GM12864 (cell line): ENCODE measurements around the gene ATP5MG.

ENCODE experiments used
- DNase-seq: peaks from one replicate; pipeline ENCODE4 v3.0.0-alpha.2; 2011; ENCODE audit warnings: low read depth
- H3K4me3 ChIP-seq: 2 replicates; pipeline ENCODE4 v1.5.1; 2011; ENCODE audit warnings: mild to moderate bottlenecking, low read depth, low read length, control low read depth
- TF ChIP-seq, protein P1 (sequence below): IDR thresholded peaks from 2 replicates; pipeline ENCODE4 v1.5.1; 2011; ENCODE audit warnings: low read depth, mild to moderate bottlenecking, moderate library complexity, low read length, control low read depth, inconsistent platforms; ENCODE audit errors: missing control alignments

The ATP5MG gene, protein sequence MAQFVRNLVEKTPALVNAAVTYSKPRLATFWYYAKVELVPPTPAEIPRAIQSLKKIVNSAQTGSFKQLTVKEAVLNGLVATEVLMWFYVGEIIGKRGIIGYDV

DNA sequence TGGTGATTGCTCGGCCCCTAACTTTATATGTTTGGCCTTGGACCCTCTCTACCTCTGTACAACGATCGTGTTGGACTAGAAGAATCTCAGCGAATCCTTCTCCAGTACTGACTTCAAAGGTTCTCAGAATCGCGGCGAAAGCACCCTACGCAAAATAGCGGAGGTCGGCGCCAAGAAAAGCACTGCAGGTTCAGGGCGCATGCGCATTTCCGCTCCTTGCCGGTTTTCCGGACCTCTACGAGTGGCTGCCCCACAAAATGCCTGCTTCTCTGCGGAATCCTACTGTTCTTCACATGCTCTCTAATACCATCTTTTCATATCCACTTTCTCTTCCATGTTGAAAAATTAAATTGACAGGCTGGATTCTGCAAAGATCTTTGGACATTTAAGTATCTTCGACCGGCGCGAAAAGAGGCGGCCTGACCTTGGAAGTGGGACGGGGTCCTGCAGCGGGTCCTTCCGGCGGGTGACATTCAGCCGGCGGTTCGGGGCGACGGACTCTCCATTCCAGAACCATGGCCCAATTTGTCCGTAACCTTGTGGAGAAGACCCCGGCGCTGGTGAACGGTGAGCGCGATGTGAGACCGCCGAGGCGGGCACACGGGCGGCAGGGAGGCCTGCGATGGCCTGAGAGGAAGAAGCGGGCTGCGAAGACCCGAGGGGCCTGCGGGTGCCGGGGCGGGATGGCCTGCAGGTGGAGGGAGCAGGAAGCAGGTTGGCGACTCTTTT lies at the start of gene ATP5MG:
Gene ATP5MG (plus strand): TSS at position 456 of the 729 bp plus-strand sequence. CDS start 60 bp downstream, at position 516.
- DNase-seq, result peak; percentile 83
- H3K4me3 ChIP-seq, result peak within 1 kb of the TSS; percentile 96
- TF ChIP-seq, protein P1, sequence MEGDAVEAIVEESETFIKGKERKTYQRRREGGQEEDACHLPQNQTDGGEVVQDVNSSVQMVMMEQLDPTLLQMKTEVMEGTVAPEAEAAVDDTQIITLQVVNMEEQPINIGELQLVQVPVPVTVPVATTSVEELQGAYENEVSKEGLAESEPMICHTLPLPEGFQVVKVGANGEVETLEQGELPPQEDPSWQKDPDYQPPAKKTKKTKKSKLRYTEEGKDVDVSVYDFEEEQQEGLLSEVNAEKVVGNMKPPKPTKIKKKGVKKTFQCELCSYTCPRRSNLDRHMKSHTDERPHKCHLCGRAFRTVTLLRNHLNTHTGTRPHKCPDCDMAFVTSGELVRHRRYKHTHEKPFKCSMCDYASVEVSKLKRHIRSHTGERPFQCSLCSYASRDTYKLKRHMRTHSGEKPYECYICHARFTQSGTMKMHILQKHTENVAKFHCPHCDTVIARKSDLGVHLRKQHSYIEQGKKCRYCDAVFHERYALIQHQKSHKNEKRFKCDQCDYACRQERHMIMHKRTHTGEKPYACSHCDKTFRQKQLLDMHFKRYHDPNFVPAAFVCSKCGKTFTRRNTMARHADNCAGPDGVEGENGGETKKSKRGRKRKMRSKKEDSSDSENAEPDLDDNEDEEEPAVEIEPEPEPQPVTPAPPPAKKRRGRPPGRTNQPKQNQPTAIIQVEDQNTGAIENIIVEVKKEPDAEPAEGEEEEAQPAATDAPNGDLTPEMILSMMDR, result peak; percentile 9

DNA sequence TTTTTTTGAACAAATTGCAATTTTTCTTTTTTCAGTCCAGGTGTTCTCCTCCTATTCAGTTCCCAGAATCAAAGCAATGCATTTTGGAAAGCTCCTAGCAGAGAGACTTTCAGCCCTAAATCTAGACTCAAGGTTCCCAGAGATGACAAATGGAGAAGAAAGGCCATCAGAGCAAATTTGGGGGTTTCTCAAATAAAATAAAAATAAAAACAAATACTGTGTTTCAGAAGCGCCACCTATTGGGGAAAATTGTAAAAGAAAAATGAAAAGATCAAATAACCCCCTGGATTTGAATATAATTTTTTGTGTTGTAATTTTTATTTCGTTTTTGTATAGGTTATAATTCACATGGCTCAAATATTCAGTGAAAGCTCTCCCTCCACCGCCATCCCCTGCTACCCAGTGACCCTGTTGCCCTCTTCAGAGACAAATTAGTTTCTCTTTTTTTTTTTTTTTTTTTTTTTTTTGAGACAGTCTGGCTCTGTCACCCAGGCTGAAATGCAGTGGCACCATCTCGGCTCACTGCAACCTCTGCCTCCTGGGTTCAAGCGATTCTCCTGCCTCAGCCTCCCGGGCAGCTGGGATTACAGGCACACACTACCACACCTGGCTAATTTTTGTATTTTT lies 48.2 kb upstream of the ATP5MG start:
- no peak for DNase-seq
- H3K4me3 ChIP-seq, result no peak overlapping the region
- TF ChIP-seq, protein P1, result peak; percentile 18

DNA sequence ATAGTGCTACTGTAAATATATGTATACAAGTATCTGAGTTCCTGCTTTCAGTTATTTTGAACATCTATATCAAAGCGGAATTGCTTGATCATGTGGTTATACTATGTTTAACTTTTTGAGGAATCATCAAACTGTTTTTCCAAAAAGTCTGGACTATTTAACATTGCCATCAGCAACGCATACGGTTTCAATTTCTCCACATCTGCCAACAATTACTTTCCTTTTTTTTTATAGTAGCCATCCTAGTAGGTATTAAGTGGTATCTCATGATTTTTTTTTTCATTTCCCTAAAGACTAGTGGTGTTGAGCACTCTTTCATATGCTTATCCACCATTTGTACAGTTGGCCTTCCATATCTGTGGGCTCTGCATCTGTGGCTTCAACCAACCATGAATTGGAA lies 43.3 kb upstream of the ATP5MG start:
- TF ChIP-seq, protein P1, result no peak
- no peak for DNase-seq
- H3K4me3 ChIP-seq, result no peak overlapping the region

DNA sequence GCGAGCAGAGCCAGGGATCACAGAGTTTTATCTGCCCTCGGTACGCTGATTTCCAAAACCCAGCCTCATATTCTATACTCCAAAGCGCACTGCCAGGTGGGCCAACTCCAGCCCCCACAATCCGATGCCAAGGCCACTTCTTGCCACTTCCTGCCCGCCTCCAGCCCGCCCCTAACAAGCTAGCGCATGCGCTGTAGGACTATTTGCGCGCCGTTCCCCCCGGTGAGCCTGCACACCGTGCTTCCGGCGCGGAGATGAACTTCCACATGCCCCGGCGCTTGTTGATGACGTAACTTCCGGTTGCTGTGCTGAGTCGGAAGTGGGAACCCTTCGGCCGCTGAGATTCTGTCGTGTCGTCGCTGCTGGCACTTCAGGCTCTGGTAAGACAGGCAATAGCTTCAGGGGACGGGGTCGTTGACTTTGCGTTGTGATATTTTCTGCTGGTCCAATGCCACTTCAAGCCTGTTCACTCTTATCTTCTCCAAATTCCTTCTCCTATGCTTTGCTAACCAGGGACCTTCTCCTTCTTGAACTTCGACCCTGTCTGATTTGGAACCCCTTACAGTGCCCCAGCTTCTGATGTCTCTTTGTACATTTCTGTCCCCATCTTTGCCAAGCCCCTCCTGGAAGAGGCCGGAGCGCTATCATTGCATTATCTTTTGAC lies 42.0 kb upstream of the ATP5MG start, which contains the start of gene UBE4A:
Gene UBE4A (plus strand): TSS at position 306 of the 664 bp plus-strand sequence. CDS start 5,481 bp downstream, outside the sequence.
- TF ChIP-seq, protein P1, result no peak
- H3K4me3 ChIP-seq, result peak within 1 kb of the TSS; percentile 100
- DNase-seq, result peak; percentile 97

DNA sequence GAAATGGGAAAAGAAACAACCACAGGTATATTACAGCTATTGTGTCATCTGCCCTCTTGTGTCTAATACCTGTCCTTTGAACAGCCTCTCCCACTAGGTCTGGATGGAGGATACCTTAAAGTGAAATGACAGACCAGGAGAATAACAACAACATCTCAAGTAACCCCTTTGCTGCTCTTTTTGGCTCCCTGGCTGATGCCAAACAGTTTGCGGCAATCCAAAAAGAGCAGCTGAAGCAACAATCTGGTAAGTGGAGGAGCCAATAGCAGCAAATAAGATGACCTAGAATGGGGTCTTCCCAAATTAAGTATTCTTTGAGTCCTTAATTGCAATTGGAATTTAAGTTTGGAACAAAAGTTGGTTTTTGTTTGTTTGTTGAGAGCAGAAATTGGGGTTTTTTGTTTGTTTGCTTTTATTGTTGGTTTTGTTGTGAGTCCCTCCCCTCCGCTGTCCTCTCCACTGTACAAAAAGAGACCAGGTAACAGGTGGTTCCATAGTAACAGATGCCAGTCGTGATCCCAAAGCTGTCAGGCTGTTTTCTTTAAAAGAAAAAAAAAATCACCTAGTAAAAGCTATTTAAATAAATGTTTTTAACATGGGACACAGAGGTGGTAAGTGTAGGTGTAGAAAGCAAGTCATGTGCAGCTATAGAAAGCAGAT lies 36.3 kb upstream of the ATP5MG start:
- H3K4me3 ChIP-seq, result no peak overlapping the region
- DNase-seq, result no peak
- TF ChIP-seq, protein P1, result no peak

DNA sequence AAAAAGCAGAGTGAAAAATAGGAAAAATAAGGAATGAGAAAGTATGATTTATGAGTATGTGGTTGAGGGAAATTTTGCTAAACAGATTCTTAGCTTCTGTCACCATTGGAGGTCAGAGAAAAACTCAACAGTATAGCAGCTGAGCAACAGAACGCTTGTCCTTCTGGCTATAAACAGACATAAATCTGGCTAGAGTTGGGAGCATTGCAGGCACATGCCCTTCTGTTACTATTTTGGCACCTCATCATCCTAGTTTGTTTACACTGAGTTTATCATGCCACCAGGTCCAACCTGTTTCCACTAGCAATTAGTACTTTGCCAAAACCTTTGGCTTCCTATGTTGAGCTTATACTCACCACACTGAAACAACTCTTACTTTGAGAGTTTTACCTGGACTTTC lies 35.1 kb upstream of the ATP5MG start:
- DNase-seq, result no peak
- TF ChIP-seq, protein P1, result no peak
- H3K4me3 ChIP-seq, result no peak overlapping the region
